HCT116 (cell line): ENCODE measurements around the gene FANCM.

ENCODE experiments used
- ATF3 ChIP-seq: IDR thresholded peaks from 2 replicates; pipeline ENCODE4 v1.6.1; 2012
- CTCF ChIP-seq, 3 experiments: fragments of 200-600 bp in 1 of 3; sonication (generic) in 1 of 3; IDR thresholded peaks in 2 of 3; conservative IDR thresholded peaks in 1 of 3; 2 replicates each; pipeline ENCODE4 v1.5.1; 2012 to 2017; ENCODE audit warnings: low read depth in 2 of 3, low read length in 2 of 3, antibody characterized with exemption in 1 of 3, borderline replicate concordance in 1 of 3, control low read depth in 1 of 3, mild to moderate bottlenecking in 1 of 3, mixed read lengths in 1 of 3, mixed run types in 1 of 3, moderate library complexity in 1 of 3; ENCODE audit not compliant: insufficient read depth in 1 of 3
- EGR1 ChIP-seq: IDR thresholded peaks from 2 replicates; pipeline ENCODE4 v1.6.1; 2012; ENCODE audit warnings: low read depth
- EZH2 ChIP-seq: fragments of 200-600 bp; sonication (generic); IDR thresholded peaks from 2 replicates; pipeline ENCODE4 v1.6.1; 2017; ENCODE audit warnings: antibody characterized with exemption, mixed run types
- JUND ChIP-seq: IDR thresholded peaks from 2 replicates; pipeline ENCODE4 v1.6.1; 2012
- POLR2A ChIP-seq: IDR thresholded peaks from 2 replicates; pipeline ENCODE4 v1.7.0; 2011; ENCODE audit warnings: borderline replicate concordance; ENCODE audit not compliant: insufficient read depth, insufficient read length; ENCODE audit errors: extremely low read depth
- POLR2AphosphoS5 ChIP-seq: IDR thresholded peaks from 2 replicates; pipeline ENCODE4 v1.6.1; 2011; ENCODE audit warnings: mild to moderate bottlenecking, low read depth, low read length, moderate library complexity
- RAD21 ChIP-seq: IDR thresholded peaks from 2 replicates; pipeline ENCODE4 v1.6.1; 2012; ENCODE audit warnings: low read depth, mild to moderate bottlenecking
- SIN3A ChIP-seq: IDR thresholded peaks from 2 replicates; pipeline ENCODE4 v1.6.1; 2012; ENCODE audit warnings: low read depth
- SP1 ChIP-seq: IDR thresholded peaks from 2 replicates; pipeline ENCODE4 v1.6.1; 2012; ENCODE audit warnings: low read depth
- YY1 ChIP-seq: IDR thresholded peaks from 2 replicates; pipeline ENCODE4 v1.6.1; 2011; ENCODE audit warnings: low read length, low read depth, moderate library complexity, mild to moderate bottlenecking; ENCODE audit not compliant: insufficient replicate concordance; ENCODE audit errors: extremely low read depth
- ZFX ChIP-seq: fragments of 450-650 bp; IDR thresholded peaks from 2 replicates; pipeline ENCODE4 v1.6.1; 2017
- TF ChIP-seq, protein P1 (sequence below): IDR thresholded peaks from 2 replicates; pipeline ENCODE4 v1.6.1; 2012; ENCODE audit warnings: low read depth

DNA sequence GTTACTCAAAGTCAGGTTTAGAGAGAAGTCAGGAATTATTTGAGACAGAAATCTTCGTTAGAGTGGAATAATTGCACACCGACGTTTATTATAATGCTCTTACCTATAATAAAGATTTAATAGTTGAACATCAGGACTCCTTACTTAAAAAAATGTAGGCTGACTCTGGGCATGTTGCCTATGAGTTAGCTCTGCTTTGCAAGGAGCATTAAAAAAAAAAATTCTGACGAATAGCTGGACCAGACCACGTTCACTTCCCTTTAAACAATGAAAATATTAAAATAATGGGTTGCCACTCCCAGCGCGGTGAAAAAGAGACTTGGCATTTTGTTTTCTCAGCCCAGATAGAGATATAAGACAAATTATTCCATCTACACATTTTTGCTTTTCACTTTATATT lies 574 bp upstream of the FANCM start:
- TF ChIP-seq EGR1 (no peak), CTCF (IDR thresholded peaks at IDR 0.05 in 2 of 3, conservative IDR thresholded peaks at IDR 0.05 in 1 of 3; ENCODE audit: borderline replicate concordance in 1 of 3, insufficient read depth in 1 of 3, low read depth in 2 of 3, low read length in 2 of 3) (no peak), SIN3A (no peak), POLR2A (no peak), YY1 (no peak), JUND (no peak), ATF3 (no peak), EZH2 (no peak), ZFX (no peak), SP1 (no peak), RAD21 (no peak), POLR2AphosphoS5 (no peak)
- TF ChIP-seq, protein P1, sequence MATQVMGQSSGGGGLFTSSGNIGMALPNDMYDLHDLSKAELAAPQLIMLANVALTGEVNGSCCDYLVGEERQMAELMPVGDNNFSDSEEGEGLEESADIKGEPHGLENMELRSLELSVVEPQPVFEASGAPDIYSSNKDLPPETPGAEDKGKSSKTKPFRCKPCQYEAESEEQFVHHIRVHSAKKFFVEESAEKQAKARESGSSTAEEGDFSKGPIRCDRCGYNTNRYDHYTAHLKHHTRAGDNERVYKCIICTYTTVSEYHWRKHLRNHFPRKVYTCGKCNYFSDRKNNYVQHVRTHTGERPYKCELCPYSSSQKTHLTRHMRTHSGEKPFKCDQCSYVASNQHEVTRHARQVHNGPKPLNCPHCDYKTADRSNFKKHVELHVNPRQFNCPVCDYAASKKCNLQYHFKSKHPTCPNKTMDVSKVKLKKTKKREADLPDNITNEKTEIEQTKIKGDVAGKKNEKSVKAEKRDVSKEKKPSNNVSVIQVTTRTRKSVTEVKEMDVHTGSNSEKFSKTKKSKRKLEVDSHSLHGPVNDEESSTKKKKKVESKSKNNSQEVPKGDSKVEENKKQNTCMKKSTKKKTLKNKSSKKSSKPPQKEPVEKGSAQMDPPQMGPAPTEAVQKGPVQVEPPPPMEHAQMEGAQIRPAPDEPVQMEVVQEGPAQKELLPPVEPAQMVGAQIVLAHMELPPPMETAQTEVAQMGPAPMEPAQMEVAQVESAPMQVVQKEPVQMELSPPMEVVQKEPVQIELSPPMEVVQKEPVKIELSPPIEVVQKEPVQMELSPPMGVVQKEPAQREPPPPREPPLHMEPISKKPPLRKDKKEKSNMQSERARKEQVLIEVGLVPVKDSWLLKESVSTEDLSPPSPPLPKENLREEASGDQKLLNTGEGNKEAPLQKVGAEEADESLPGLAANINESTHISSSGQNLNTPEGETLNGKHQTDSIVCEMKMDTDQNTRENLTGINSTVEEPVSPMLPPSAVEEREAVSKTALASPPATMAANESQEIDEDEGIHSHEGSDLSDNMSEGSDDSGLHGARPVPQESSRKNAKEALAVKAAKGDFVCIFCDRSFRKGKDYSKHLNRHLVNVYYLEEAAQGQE = no peak
